ENCODE data around the gene MEIS2.

- TF ChIP-seq CTCF (IDR thresholded peaks at IDR 0.05; ENCODE audit: low read length) = no peak
- no peak for TF ChIP-seq EZH2 (IDR thresholded peaks at IDR 0.05; ENCODE audit: borderline replicate concordance, low read length)
Observed at GRCh38 chr15:36965570-36966342, 134.6 kb downstream of the MEIS2 start.

All from OCI-LY1 (cell line).